Neural crest cell (in vitro differentiated cells): ENCODE data around the gene MICAL2. TPM values are rescaled to one million over a fixed set of nuclear protein-coding genes. Genes with fewer than 3 reads are reported as not detected.

Experiments
- DNase-seq: peaks from one replicate; pipeline ENCODE4 v3.0.0; 2021; ENCODE audit warnings: low read depth, mixed read lengths, low spot score
- H3K27ac Mint-ChIP-seq: one replicate; pipeline ENCODE4 v1.8.0; 2021; ENCODE audit warnings: mild to moderate bottlenecking, mixed read lengths; ENCODE audit not compliant: unreplicated experiment
- H3K27me3 Mint-ChIP-seq: 2 replicates; pipeline ENCODE4 v1.8.0; 2021; ENCODE audit warnings: low read depth, mild to moderate bottlenecking, mixed read lengths
- H3K36me3 Mint-ChIP-seq: 2 replicates; pipeline ENCODE4 v1.8.0; 2021; ENCODE audit warnings: low read depth, mild to moderate bottlenecking, mixed read lengths
- H3K4me1 Mint-ChIP-seq: 2 replicates; pipeline ENCODE4 v1.8.0; 2021; ENCODE audit warnings: mixed read lengths
- H3K4me3 Mint-ChIP-seq: one replicate; pipeline ENCODE4 v1.8.0; 2021; ENCODE audit warnings: mild to moderate bottlenecking, mixed read lengths
- H3K9me3 Mint-ChIP-seq: 2 replicates; pipeline ENCODE4 v1.8.0; 2021; ENCODE audit warnings: mixed read lengths
- total RNA-seq: library from RNA; stranded (reverse); gene quantifications from 2 replicates; pipeline ENCODE4 v1.2.1, GENCODE V29; 2021
- TF ChIP-seq, protein P1 (sequence below): fragments of 200-600 bp; sonication (generic); conservative IDR thresholded peaks from 2 replicates; pipeline ENCODE4 v1.5.0; 2021; ENCODE audit warnings: antibody characterized with exemption, mild to moderate bottlenecking

MICAL2 gene
- total RNA-seq, 1 donor from 2014 or later = 1.1 TPM

DNA sequence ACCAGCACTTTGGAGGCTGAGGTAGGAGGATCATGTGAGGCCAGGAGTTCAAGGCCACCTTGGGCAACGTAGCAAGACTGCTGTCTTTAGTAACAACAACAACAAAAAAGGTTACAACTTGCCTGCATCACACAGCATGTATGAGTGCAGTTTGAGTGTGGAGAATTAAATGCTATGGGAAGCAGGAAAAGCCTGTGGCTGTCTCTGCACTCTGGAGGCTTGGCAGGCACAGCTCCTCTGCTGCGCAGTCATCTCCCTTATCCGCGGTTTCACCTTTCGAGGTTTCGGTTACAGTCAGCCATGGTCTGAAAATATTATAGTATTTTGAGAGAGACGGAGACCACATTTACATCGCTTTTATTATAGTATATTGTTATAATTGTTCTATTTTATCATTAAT lies 2.9 kb downstream of the MICAL2 start:
- peaks cover 49% of the 10 kb centered on the region for H3K27me3 Mint-ChIP-seq
- TF ChIP-seq, protein P1, sequence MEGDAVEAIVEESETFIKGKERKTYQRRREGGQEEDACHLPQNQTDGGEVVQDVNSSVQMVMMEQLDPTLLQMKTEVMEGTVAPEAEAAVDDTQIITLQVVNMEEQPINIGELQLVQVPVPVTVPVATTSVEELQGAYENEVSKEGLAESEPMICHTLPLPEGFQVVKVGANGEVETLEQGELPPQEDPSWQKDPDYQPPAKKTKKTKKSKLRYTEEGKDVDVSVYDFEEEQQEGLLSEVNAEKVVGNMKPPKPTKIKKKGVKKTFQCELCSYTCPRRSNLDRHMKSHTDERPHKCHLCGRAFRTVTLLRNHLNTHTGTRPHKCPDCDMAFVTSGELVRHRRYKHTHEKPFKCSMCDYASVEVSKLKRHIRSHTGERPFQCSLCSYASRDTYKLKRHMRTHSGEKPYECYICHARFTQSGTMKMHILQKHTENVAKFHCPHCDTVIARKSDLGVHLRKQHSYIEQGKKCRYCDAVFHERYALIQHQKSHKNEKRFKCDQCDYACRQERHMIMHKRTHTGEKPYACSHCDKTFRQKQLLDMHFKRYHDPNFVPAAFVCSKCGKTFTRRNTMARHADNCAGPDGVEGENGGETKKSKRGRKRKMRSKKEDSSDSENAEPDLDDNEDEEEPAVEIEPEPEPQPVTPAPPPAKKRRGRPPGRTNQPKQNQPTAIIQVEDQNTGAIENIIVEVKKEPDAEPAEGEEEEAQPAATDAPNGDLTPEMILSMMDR = no peak
- DNase-seq = no peak
- H3K9me3 Mint-ChIP-seq = no peaks in the 10 kb centered on the region
- H3K36me3 Mint-ChIP-seq = no peaks in the 10 kb centered on the region
- no peak overlapping the region for H3K27ac Mint-ChIP-seq
- H3K4me1 Mint-ChIP-seq = peaks cover 4% of the 10 kb centered on the region
- no peak overlapping the region for H3K4me3 Mint-ChIP-seq

DNA sequence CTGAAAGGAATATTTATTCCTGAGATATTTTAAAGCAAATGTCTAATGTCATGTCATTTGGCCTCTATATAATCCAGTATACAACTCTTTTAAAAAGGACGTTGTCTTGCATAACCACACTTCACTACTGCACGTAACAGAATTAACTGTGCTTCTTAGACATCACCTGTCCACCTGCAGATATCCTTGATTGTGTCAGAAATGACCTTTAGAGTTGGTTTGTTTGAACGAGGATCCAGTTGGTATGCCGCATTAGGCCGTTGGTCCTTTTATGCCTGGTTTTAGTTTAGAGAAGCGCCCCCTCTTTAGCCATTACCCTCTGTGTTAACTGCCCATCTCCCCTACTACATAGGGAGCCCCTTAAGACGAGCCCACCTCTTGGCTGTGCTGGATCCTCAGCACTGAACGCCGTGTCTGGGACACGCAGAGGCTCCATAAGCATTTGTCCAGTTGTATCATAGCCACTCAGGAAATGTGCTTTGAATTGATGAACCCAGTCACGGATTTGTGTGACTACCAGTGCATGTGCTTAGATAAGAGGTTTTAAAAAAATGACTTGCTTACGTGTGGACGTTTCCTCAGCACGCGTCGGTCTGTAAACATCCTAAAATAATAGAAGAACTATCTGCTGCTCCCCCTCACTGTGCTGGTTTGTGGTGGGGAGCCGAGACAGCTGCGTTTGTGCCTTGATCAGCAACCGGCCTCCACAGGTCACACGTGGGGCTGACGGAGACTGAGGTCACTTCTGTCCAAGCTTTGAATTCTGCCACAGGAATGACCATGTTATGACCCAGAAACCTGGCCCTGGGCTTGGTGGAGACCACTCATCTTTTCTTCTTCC lies 4.0 kb downstream of the MICAL2 start:
- TF ChIP-seq, protein P1 = no peak
- Mint-ChIP-seq H3K27me3 (peaks cover 44% of the 10 kb centered on the region), H3K4me3 (no peak overlapping the region), H3K4me1 (peaks cover 4% of the 10 kb centered on the region), H3K36me3 (no peaks in the 10 kb centered on the region), H3K27ac (no peak overlapping the region), H3K9me3 (no peaks in the 10 kb centered on the region)
- no peak for DNase-seq

DNA sequence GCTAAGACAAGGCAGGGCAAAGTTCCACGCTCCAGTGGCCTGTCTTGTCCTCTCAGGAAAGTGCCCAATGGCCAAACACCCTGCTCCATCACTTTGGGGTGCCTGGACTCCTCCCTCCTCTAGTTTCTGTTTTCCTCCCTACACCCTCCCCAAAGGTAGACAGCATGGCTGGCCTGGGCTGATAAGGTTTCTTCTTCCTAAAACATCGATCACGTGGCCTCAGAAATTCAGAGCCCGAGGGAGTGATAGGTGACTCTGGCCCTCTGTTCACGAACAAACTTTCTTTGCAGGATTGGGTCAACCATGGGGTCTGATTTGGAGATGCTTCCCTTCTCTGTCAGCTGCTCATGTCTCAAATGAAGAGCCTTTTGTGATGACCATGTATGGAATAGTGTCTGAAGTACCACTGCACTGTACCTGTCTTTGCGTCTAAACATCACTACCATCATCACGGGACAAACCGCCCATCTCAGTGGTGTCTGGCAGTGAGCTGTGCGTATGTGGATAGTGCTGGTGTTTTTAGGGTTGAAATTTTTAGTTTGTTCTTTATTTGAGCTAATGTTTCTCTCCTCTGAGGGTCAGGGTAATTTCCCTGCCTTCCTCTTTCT lies 6.1 kb downstream of the MICAL2 start:
- Mint-ChIP-seq H3K4me1 (peaks cover 8% of the 10 kb centered on the region), H3K4me3 (no peak overlapping the region), H3K27ac (no peak overlapping the region), H3K36me3 (no peaks in the 10 kb centered on the region), H3K9me3 (no peaks in the 10 kb centered on the region), H3K27me3 (peaks cover 32% of the 10 kb centered on the region)
- DNase-seq = no peak
- TF ChIP-seq, protein P1 = no peak

DNA sequence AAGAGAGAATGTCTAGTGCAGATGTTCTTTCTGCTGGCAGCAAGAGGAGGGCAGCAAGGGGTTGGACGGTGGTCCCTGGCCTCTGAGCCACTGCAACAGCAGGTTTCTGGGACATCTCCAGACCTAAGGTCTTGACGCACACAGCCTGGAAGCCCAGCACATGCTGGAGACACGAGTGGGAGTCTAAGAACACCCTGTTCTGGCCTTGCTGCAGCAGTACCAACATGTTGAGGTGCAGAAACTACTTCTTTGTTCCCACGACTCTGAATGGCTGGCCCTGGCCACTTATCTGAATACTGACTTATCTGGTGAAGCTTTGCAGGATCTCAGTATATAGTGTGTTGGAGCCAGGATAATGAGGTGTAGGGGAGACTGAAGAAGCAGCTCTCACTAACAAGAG lies 6.8 kb downstream of the MICAL2 start:
- Mint-ChIP-seq H3K4me1 (peaks cover 8% of the 10 kb centered on the region), H3K27me3 (peaks cover 25% of the 10 kb centered on the region), H3K9me3 (no peaks in the 10 kb centered on the region), H3K27ac (no peak overlapping the region), H3K4me3 (no peak overlapping the region), H3K36me3 (no peaks in the 10 kb centered on the region)
- TF ChIP-seq, protein P1 = no peak
- DNase-seq = no peak

DNA sequence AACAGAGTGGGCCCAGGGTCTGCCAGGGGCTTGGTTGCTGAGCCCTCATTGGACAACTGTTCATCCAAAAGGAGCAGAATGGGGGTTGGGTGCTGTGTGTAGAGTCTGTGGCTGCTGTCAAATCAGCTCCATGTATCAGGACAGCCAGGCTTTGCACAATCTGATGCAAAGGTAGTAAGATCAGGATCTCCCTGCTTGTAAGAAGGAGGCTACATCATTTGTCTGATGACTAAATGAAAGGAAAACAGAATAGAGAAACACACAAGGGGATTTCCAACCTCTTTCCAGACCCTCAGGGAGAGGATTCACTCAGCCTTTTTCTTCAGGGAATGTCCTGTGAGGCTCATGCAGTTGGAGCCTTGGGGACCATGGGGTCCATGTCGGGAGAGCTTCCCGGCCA lies 7.2 kb downstream of the MICAL2 start:
- Mint-ChIP-seq H3K4me1 (peaks cover 8% of the 10 kb centered on the region), H3K9me3 (no peaks in the 10 kb centered on the region), H3K27me3 (peaks cover 21% of the 10 kb centered on the region), H3K4me3 (no peak overlapping the region), H3K27ac (no peak overlapping the region), H3K36me3 (no peaks in the 10 kb centered on the region)
- no peak for DNase-seq
- TF ChIP-seq, protein P1 = no peak
